HepG2 (cell line): Measurements from ENCODE around the gene ZDHHC8. TPM values are rescaled to one million over a fixed set of nuclear protein-coding genes. Genes with fewer than 3 reads are reported as not detected.

ENCODE experiments used
- ATAC-seq: fragments of 200-7000 bp; cut with Tn5 transposase; 3 replicates; pipeline ENCODE4 v1.9.1; 2020; ENCODE audit warnings: mild to moderate bottlenecking, moderate library complexity
- BruUV-seq: library from RNA; stranded (reverse); fragments of 400-500 nt; replicated peaks from 2 replicates; lab custom pipeline; 2021; lab: Mats Ljungman, UMichigan
- CTCF ChIA-PET: fragments of 300-600 bp; formaldehyde crosslinking; extraction: SDS; loops from one replicate; lab custom pipeline; 2021; ENCODE audit warnings: low total read pairs, inconsistent platforms, low intra/inter-chr PET ratio; lab: Yijun Ruan, JAX
- POLR2A ChIA-PET: fragments of 350-600 bp; sonication (Branson Sonifier 250); formaldehyde crosslinking; loops from one replicate; lab custom pipeline; 2020; ENCODE audit warnings: antibody characterized with exemption, inconsistent platforms; lab: Yijun Ruan, JAX
- DNase-seq: peaks from one replicate; pipeline ENCODE4 v3.0.0-alpha.2; 2015; ENCODE audit warnings: low spot score
- FAIRE-seq: peaks from 3 replicates; lab custom pipeline; 2011; peaks lifted over from hg19 to GRCh38; lab: Jason Lieb, UNC
- H2AFZ ChIP-seq: one replicate; pipeline ENCODE4 v1.6.1; 2011; ENCODE audit warnings: low read length, inconsistent platforms
- H3K27ac ChIP-seq: fragments of 300-600 bp; 3 replicates; pipeline ENCODE4 v1.8.0; 2011; ENCODE audit warnings: mixed run types, mild to moderate bottlenecking, mixed read lengths, low read length, inconsistent platforms; ENCODE audit not compliant: insufficient read depth; ENCODE audit errors: extremely low read length
- H3K27me3 ChIP-seq, 2 experiments: fragments of 200-600 bp in 1 of 2; 2 replicates in 1 of 2; 3 replicates in 1 of 2; pipeline versions ENCODE4 v1.6.0 to v1.8.0; 2011; ENCODE audit warnings: low read length in 2 of 2, mild to moderate bottlenecking in 2 of 2, moderate library complexity in 2 of 2, inconsistent platforms in 1 of 2; ENCODE audit not compliant: insufficient read depth in 2 of 2, control insufficient read depth in 1 of 2
- H3K36me3 ChIP-seq, 2 experiments: fragments of 200-600 bp in 1 of 2; replicated peaks in 1 of 2; 2 replicates in 1 of 2; 3 replicates in 1 of 2; pipeline versions ENCODE4 v1.5.1 to v1.8.0; 2011; ENCODE audit warnings: low read length in 2 of 2, inconsistent platforms in 1 of 2; ENCODE audit not compliant: insufficient read depth in 2 of 2, control insufficient read depth in 1 of 2
- H3K4me1 ChIP-seq: 2 replicates; pipeline ENCODE4 v1.5.1; 2012; ENCODE audit warnings: low read length, inconsistent platforms; ENCODE audit not compliant: insufficient read depth
- H3K4me2 ChIP-seq: 2 replicates; pipeline ENCODE4 v1.6.0; 2011; ENCODE audit warnings: low read depth, low read length, inconsistent platforms
- H3K4me3 ChIP-seq, 3 experiments: fragments of 200-600 bp in 1 of 3; sonication (generic), shearing (Covaris generic) in 1 of 3; replicated peaks in 1 of 3; 2 replicates each; pipeline ENCODE4 v1.5.1; 2011 to 2016; ENCODE audit warnings: low read length in 3 of 3, inconsistent platforms in 2 of 3, low read depth in 2 of 3, mild to moderate bottlenecking in 2 of 3, control low read depth in 1 of 3, mixed read lengths in 1 of 3; ENCODE audit not compliant: insufficient read depth in 1 of 3
- H3K79me2 ChIP-seq: one replicate; pipeline ENCODE4 v1.6.1; 2011; ENCODE audit warnings: low read length, inconsistent platforms; ENCODE audit not compliant: insufficient read depth
- H3K9ac ChIP-seq: 2 replicates; pipeline ENCODE4 v1.6.0; 2011; ENCODE audit warnings: mild to moderate bottlenecking, low read depth, low read length, inconsistent platforms; ENCODE audit not compliant: insufficient read depth
- H3K9me3 ChIP-seq: 2 replicates; pipeline ENCODE4 v1.5.1; 2012; ENCODE audit warnings: mild to moderate bottlenecking, low read length
- H4K20me1 ChIP-seq: 2 replicates; pipeline ENCODE4 v1.6.0; 2011; ENCODE audit warnings: inconsistent platforms, mild to moderate bottlenecking, low read length, moderate library complexity; ENCODE audit not compliant: insufficient read depth
- HIVEP1 ChIP-seq: sonication (generic); formaldehyde crosslinking; IDR thresholded peaks from 2 replicates; pipeline ENCODE4 v1.4.0; 2020; ENCODE audit warnings: mild to moderate bottlenecking, missing genetic modification reagents
- ZNF331 ChIP-seq: sonication (generic); formaldehyde crosslinking; IDR thresholded peaks from 2 replicates; pipeline ENCODE4 v1.4.0; 2020; ENCODE audit warnings: missing genetic modification reagents
- WGBS: methylation state at CpG from one replicate; pipeline ENCODE4 v1.1.6; 2017; ENCODE audit warnings: low lambda C conversion rate; 5-methylcytosine and 5-hydroxymethylcytosine counted together
- in situ Hi-C: cut with HindIII; loops from 2 replicates; pipeline ENCODE4 v1.10.0; 2017; ENCODE audit warnings: low pct_unique_long_range_greater_than_20kb; ENCODE audit not compliant: extremely low pct_ligation_motif_present
- intact Hi-C: fragments of 100-400 bp; cut with micrococcal nuclease; formaldehyde crosslinking; loops from one replicate; pipeline ENCODE4 v1.10.0; 2022; ENCODE audit not compliant: unreplicated experiment
- polyA plus RNA-seq, 8 experiments: library from polyadenylated mRNA; depleted of rRNA in 3 of 8; stranded (reverse) in 7 of 8; unstranded in 1 of 8; fragments of >200 nt; fragmentation: Illumina TruSeq in 4 of 8; extraction: Trizol in 4 of 8; gene quantifications; 2 replicates each; pipeline versions ENCODE4 v1.2.1 to v1.2.3, GENCODE V29; 2011 to 2016; ENCODE audit warnings: low read depth in 4 of 8, missing spikeins in 1 of 8, mixed read lengths in 1 of 8; ENCODE audit not compliant: insufficient read depth in 1 of 8
- total RNA-seq, 5 experiments: library from RNA; depleted of rRNA; stranded (reverse); fragments of >200 nt; fragmentation: Illumina TruSeq; extraction: Trizol; gene quantifications; 2 replicates each; pipeline ENCODE4 v1.2.3, GENCODE V29; 2016; ENCODE audit warnings: low read depth in 1 of 5
- TF ChIP-seq, protein P1 (sequence below): sonication (generic); formaldehyde crosslinking; IDR thresholded peaks from one replicate; pipeline ENCODE4 v1.5.1; 2020; ENCODE audit warnings: mild to moderate bottlenecking, missing genetic modification reagents; ENCODE audit errors: not compliant biosample characterization
- TF ChIP-seq, protein P2 (sequence below): sonication (generic); formaldehyde crosslinking; IDR thresholded peaks from 2 replicates; pipeline ENCODE4 v1.5.0; 2020; ENCODE audit warnings: missing genetic modification reagents
- TF ChIP-seq, protein P3 (sequence below): sonication (generic); formaldehyde crosslinking; IDR thresholded peaks from 2 replicates; pipeline ENCODE4 v1.5.0; 2020; ENCODE audit warnings: missing genetic modification reagents

ZDHHC8 gene
- total and polyA plus RNA-seq, 2 of the 13 experiments (the other 11 are each of a cell fraction or from before 2014, with no cell fraction given): 7.5 to 21.3 TPM

DNA sequence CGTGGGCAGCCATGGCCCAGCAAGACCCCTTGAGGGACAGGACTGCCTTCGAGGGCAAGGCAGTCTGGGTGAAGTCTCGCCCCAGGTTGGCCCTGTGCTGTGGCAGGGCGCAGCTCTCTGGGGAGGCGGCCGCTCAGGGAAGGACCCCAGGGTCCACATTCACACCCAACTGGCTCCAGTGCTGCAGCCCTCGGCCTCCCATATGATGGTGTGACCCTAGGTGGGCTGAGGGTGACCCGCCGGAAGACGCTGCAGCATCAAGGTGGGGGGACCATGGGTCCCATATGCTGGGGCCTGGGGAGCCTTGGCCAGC, 47.3 kb downstream of the ZDHHC8 start:
- Histone ChIP-seq H3K4me2 (no peak overlapping the region), H4K20me1 (0 out of 2 replicates have a peak, but pooled peaks cover 6% of the 10 kb centered on the region), H3K4me3 (no peak overlapping the region)
- FAIRE-seq: no peak
- in situ Hi-C loops: no loop called here
- ChIA-PET CTCF (no interaction called here), POLR2A (no interaction called here)
- TF ChIP-seq ZNF331 (CRISPR knock-in tag): no peak
- TF ChIP-seq, all 625 proteins: peak for 0
- intact Hi-C loops: no loop called here
- Histone ChIP-seq H3K36me3 (no peaks in the 10 kb centered on the region), H3K9ac (no peak overlapping the region), H3K27me3 (peaks cover 22 to 87% of the 10 kb centered on the region in 2 experiments), H3K9me3 (no peaks in the 10 kb centered on the region), H3K4me1 (0 out of 2 replicates have a peak, but pooled peaks cover under 1% of the 10 kb centered on the region), H3K79me2 (no peaks in the 10 kb centered on the region), H2AFZ (no peak overlapping the region), H3K27ac (no peak overlapping the region)
- ATAC-seq (no peak), DNase-seq (no peak)
- WGBS: no CpG with 5 or more reads among the region's 10 CpGs
- no TSS peak for BruUV-seq

DNA sequence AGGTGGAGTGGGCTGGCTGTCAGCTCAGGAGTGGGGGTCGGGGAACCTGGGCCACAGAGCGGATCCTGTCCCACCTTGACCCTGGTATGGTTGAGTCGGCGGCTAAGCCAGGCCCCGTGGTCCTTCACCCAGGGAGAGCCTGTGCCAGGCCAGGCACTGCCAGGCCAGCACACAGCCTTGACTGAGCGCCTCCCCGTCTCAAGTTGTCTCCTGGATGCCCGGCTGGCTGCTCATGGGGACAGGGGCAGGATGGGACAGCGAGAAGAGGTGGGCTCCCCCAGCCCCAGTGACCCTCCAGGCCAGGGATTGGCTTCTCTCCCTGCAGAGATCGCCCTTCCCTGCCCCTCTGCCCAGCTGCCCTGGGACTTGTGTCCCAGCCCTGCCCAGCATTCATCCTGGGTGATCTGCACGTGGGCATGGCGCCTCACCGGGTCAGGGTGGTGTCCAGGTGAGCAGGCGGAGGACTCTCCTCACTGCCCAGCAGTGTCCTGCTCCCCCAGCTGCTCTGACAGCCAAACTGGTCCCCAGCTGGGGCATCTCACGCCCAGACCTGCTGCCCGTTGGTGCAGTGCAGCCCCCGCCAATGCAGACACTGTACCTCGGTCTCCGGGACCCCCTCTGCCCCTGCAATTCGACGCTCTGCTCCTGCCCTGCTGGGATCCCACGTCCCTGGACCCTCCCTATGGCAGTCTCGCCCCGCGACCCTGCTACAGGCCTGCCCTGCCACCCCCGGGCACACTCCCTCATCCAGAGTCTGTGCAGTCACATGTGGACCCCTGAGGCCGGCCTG, 48.0 kb downstream of the ZDHHC8 start:
- no peak for FAIRE-seq
- no peak for ATAC-seq
- in situ Hi-C loops: no loop called here
- Histone ChIP-seq H3K27me3 (peaks cover 18 to 82% of the 10 kb centered on the region in 2 experiments), H3K9ac (no peak overlapping the region), H3K4me1 (no peaks in the 10 kb centered on the region), H3K79me2 (no peaks in the 10 kb centered on the region), H3K36me3 (no peaks in the 10 kb centered on the region), H2AFZ (no peak overlapping the region), H3K4me2 (no peak overlapping the region), H4K20me1 (0 out of 2 replicates have a peak, but pooled peaks cover 6% of the 10 kb centered on the region), H3K27ac (no peak overlapping the region), H3K4me3 (no peak overlapping the region), H3K9me3 (no peaks in the 10 kb centered on the region)
- DNase-seq: no peak
- intact Hi-C loops: no loop called here
- CTCF ChIA-PET: no interaction called here
- WGBS: no CpG with 5 or more reads among the region's 27 CpGs
- no TSS peak for BruUV-seq
- POLR2A ChIA-PET: no interaction called here
- TF ChIP-seq, protein P1, sequence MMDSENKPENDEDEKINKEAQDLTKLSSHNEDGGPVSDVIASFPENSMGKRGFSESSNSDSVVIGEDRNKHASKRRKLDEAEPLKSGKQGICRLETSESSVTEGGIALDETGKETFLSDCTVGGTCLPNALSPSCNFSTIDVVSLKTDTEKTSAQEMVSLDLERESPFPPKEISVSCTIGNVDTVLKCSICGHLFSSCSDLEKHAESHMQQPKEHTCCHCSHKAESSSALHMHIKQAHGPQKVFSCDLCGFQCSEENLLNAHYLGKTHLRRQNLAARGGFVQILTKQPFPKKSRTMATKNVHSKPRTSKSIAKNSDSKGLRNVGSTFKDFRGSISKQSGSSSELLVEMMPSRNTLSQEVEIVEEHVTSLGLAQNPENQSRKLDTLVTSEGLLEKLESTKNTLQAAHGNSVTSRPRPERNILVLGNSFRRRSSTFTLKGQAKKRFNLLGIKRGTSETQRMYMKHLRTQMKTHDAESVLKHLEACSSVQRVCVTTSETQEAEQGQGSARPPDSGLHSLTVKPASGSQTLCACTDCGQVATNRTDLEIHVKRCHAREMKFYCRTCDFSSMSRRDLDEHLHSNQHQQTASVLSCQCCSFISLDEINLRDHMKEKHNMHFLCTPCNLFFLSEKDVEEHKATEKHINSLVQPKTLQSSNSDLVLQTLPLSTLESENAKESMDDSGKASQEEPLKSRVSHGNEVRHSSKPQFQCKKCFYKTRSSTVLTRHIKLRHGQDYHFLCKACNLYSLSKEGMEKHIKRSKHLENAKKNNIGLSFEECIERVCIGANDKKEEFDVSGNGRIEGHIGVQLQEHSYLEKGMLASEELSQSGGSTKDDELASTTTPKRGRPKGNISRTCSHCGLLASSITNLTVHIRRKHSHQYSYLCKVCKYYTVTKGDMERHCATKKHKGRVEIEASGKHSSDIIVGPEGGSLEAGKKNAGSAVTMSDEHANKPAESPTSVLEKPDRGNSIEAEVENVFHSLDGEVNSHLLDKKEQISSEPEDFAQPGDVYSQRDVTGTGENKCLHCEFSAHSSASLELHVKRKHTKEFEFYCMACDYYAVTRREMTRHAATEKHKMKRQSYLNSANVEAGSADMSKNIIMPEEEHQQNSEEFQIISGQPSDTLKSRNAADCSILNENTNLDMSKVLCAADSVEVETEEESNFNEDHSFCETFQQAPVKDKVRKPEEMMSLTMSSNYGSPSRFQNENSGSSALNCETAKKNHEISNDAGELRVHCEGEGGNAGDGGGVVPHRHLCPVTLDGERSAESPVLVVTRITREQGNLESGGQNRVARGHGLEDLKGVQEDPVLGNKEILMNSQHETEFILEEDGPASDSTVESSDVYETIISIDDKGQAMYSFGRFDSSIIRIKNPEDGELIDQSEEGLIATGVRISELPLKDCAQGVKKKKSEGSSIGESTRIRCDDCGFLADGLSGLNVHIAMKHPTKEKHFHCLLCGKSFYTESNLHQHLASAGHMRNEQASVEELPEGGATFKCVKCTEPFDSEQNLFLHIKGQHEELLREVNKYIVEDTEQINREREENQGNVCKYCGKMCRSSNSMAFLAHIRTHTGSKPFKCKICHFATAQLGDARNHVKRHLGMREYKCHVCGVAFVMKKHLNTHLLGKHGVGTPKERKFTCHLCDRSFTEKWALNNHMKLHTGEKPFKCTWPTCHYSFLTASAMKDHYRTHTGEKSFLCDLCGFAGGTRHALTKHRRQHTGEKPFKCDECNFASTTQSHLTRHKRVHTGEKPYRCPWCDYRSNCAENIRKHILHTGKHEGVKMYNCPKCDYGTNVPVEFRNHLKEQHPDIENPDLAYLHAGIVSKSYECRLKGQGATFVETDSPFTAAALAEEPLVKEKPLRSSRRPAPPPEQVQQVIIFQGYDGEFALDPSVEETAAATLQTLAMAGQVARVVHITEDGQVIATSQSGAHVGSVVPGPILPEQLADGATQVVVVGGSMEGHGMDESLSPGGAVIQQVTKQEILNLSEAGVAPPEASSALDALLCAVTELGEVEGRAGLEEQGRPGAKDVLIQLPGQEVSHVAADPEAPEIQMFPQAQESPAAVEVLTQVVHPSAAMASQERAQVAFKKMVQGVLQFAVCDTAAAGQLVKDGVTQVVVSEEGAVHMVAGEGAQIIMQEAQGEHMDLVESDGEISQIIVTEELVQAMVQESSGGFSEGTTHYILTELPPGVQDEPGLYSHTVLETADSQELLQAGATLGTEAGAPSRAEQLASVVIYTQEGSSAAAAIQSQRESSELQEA: no peak
- TF ChIP-seq HIVEP1 (CRISPR knock-in tag): no peak
- TF ChIP-seq, protein P2, sequence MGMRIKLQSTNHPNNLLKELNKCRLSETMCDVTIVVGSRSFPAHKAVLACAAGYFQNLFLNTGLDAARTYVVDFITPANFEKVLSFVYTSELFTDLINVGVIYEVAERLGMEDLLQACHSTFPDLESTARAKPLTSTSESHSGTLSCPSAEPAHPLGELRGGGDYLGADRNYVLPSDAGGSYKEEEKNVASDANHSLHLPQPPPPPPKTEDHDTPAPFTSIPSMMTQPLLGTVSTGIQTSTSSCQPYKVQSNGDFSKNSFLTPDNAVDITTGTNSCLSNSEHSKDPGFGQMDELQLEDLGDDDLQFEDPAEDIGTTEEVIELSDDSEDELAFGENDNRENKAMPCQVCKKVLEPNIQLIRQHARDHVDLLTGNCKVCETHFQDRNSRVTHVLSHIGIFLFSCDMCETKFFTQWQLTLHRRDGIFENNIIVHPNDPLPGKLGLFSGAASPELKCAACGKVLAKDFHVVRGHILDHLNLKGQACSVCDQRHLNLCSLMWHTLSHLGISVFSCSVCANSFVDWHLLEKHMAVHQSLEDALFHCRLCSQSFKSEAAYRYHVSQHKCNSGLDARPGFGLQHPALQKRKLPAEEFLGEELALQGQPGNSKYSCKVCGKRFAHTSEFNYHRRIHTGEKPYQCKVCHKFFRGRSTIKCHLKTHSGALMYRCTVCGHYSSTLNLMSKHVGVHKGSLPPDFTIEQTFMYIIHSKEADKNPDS (CRISPR knock-in tag): no peak
- TF ChIP-seq, protein P3, sequence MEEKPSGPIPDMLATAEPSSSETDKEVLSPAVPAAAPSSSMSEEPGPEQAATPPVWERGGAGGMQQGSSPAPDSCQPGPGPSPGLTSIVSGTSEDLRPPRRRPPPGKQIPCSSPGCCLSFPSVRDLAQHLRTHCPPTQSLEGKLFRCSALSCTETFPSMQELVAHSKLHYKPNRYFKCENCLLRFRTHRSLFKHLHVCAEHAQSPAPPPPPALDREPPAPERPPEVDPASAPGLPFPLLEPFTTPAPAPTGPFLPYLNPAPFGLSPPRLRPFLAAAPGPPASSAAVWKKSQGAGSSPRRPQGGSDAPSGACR (CRISPR knock-in tag): no peak
